Activated T-cell treated with anti-CD3 and anti-CD28 coated beads, Interleukin-2, amount 50 U/mL, for 4 hours (primary cell): ENCODE data around the gene SEPTIN2. TPM values are rescaled to one million over a fixed set of nuclear protein-coding genes. Genes with fewer than 3 reads are reported as not detected.
"Not testable (repeated sequence)": the region's sequence is repeated elsewhere in the genome, so short reads cannot be mapped to it uniquely, and the experiment has no call there.

Experiments
- ATAC-seq, 2 donors: fragments of 200-7000 bp; cut with Tn5 transposase; one replicate each; pipeline ENCODE4 v1.10.0; 2021
- DNase-seq: peaks from one replicate; pipeline ENCODE4 v3.0.0-alpha.2; 2020
- H3K27me3 Mint-ChIP-seq: one replicate; pipeline ENCODE4 v1.8.0; 2021; ENCODE audit warnings: low read depth, mixed read lengths
- H3K36me3 Mint-ChIP-seq: one replicate; pipeline ENCODE4 v1.8.0; 2022; ENCODE audit warnings: mixed read lengths; ENCODE audit not compliant: insufficient read depth
- H3K4me1 Mint-ChIP-seq: one replicate; pipeline ENCODE4 v1.8.0; 2021; ENCODE audit warnings: low read depth, mixed read lengths
- H3K4me3 Mint-ChIP-seq: one replicate; pipeline ENCODE4 v1.8.0; 2021; ENCODE audit warnings: mild to moderate bottlenecking, moderate library complexity, mixed read lengths
- H3K9me3 Mint-ChIP-seq: one replicate; pipeline ENCODE4 v1.8.0; 2021; ENCODE audit warnings: mixed read lengths
- total RNA-seq, 3 donors: library from RNA; stranded (reverse); gene quantifications; one replicate each; pipeline ENCODE4 v1.2.1, GENCODE V29; 2021

Gene SEPTIN2
- total RNA-seq, 3 donors from 2014 or later, result 185 to 215 (median 189) TPM

GRCh38 chr2:241385450-241385849 lies 69.7 kb downstream of the SEPTIN2 start:
- not testable (repeated sequence) for H3K9me3 Mint-ChIP-seq, DNase-seq, H3K27me3 Mint-ChIP-seq, H3K4me3 Mint-ChIP-seq, ATAC-seq, H3K4me1 Mint-ChIP-seq
- H3K36me3 Mint-ChIP-seq, result peaks cover 19% of the 10 kb centered on the region

DNA sequence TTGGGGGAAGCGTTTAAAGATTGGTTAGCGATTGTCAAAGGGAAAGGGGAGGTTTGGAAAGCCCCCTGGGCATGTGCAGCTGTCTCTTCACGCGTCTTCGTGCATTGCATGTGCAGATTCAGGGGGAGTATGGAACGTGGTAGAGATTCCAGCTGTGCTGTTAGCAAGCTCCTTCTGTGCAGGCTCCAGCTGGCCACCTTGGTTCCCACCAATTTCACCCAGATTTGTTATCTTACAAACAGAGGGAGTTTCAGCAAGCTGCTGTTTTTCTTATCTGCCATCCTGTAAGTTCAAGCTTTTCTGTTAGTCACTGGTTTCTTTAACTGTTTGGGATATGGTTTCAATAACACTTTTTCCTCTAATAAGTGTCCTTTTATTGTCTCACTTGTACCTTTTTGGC lies 70.8 kb downstream of the SEPTIN2 start:
- H3K27me3 Mint-ChIP-seq, result no peaks in the 10 kb centered on the region
- peaks cover 17% of the 10 kb centered on the region for H3K36me3 Mint-ChIP-seq
- peaks cover 8% of the 10 kb centered on the region for H3K4me1 Mint-ChIP-seq
- ATAC-seq (no peak), DNase-seq (no peak)
- H3K4me3 Mint-ChIP-seq, result no peak overlapping the region
- H3K9me3 Mint-ChIP-seq, result no peaks in the 10 kb centered on the region

DNA sequence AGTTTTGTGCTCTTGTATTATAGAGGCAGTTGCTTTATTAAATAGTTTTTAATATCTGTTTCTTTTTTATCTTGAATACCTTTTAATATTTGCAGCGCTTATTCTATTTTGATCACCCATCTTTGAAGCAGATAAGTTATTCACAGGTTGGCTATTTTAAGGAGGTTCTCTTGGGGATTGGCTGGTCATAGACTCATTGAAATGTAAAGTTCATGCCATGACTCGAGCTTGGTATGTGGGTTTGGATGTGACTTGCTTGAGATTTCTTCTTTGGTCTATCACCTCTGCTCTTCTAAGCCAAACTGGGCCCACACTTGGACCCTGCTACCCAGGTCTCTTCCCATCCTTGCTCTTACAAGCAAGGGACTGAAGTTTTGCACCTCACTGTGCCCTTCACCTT lies 74.0 kb downstream of the SEPTIN2 start:
- peaks cover 8% of the 10 kb centered on the region for H3K36me3 Mint-ChIP-seq
- DNase-seq, result no peak
- H3K4me3 Mint-ChIP-seq, result no peak overlapping the region
- peaks cover 6% of the 10 kb centered on the region for H3K4me1 Mint-ChIP-seq
- H3K9me3 Mint-ChIP-seq, result no peaks in the 10 kb centered on the region
- no peak for ATAC-seq
- no peaks in the 10 kb centered on the region for H3K27me3 Mint-ChIP-seq

GRCh38 chr2:241390301-241391206 lies 74.8 kb downstream of the SEPTIN2 start:
- H3K4me3 Mint-ChIP-seq, result no peak overlapping the region

GRCh38 chr2:241391892-241392665 lies 76.4 kb downstream of the SEPTIN2 start:
- ATAC-seq (no peak), DNase-seq (no peak)
- Mint-ChIP-seq H3K9me3 (no peaks in the 10 kb centered on the region), H3K27me3 (no peaks in the 10 kb centered on the region), H3K4me1 (peaks cover 6% of the 10 kb centered on the region), H3K36me3 (peaks cover 13% of the 10 kb centered on the region), H3K4me3 (no peak overlapping the region)

More at GRCh38 chr2:241390301-241391206, 74.8 kb downstream of the SEPTIN2 start:
- DNase-seq (no peak), ATAC-seq (no peak)
- Mint-ChIP-seq H3K4me1 (peaks cover 6% of the 10 kb centered on the region), H3K36me3 (peaks cover 14% of the 10 kb centered on the region), H3K9me3 (no peaks in the 10 kb centered on the region), H3K27me3 (no peaks in the 10 kb centered on the region)

- H3K27me3 Mint-ChIP-seq, H3K4me1 Mint-ChIP-seq: not testable (repeated sequence)
Observed at GRCh38 chr2:241392753-241393152, 77.0 kb downstream of the SEPTIN2 start.

GRCh38 chr2:241393524-241394196 lies 77.9 kb downstream of the SEPTIN2 start:
- Mint-ChIP-seq H3K4me3 (no peak overlapping the region), H3K4me1 (peaks cover 6% of the 10 kb centered on the region), H3K9me3 (no peaks in the 10 kb centered on the region), H3K36me3 (peaks cover 12% of the 10 kb centered on the region), H3K27me3 (no peaks in the 10 kb centered on the region)
- no peak for DNase-seq
- no peak for ATAC-seq

More at GRCh38 chr2:241392753-241393152, 77.0 kb downstream of the SEPTIN2 start:
- not testable (repeated sequence) for DNase-seq, H3K4me3 Mint-ChIP-seq, ATAC-seq, H3K9me3 Mint-ChIP-seq
- peaks cover 12% of the 10 kb centered on the region for H3K36me3 Mint-ChIP-seq

DNA sequence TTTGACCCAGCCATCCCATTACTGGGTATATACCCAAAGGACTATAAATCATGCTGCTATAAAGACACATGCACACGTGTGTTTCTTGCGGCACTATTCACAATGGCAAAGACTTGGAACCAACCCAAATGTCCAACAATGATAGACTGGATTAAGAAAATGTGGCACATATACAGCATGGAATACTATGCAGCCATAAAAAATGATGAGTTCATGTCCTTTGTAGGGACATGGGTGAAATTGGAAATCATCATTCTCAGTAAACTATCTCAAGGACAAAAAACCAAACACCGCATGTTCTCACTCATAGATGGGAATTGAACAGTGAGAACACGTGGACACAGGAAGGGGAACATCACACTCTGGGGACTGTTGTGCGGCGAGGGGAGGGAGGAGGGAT lies 81.1 kb downstream of the SEPTIN2 start:
- not testable (repeated sequence) for H3K4me3 Mint-ChIP-seq, H3K9me3 Mint-ChIP-seq, H3K27me3 Mint-ChIP-seq, H3K4me1 Mint-ChIP-seq, DNase-seq, ATAC-seq
- H3K36me3 Mint-ChIP-seq, result peaks cover 11% of the 10 kb centered on the region

DNA sequence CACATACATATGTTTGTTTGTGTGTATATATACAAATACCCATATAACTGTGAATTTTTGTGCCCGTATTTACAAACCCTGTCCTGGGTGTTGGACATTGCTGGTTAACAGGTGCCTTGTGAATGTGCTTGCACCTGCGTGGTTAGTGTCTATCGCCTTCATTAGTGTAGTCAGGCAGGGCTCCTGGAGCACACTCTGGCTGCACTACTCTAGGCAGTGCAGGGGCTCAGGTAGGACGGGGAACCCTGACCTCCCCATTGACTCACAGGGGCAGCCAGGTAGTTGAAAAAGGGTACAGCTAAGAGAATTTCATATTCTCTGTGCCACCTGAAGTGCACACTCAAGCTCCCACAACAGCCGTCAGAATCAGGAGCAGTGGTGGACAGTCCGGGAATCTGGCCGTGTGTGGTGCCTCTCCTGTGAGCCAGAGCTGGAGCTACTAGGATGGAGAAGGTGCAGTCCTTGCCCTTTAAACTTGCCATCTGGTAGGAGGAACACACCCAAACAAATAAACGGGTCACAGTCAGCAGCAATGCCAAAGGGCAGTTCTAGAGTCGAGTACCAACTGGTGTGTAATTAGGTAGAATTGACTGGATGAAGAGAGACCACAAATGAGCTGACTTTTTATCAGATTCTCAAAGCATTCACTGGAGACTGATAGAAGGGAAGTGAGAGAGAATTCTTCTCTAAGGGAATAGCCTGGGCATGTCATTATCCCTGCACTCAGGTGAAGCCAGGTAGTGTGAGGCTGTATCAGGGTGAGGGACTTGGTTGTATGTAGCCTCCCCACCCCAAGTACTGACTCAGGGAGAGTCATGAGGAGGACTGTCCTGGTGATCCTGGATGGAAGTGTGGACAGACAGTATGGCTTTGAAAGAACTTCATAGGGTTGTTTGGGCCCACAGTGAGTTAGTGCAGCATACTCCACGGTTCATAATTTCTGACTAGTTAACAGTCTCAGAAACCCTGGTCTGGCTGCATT lies 84.5 kb downstream of the SEPTIN2 start:
- ATAC-seq, result no peak
- no peak for DNase-seq
- H3K9me3 Mint-ChIP-seq, result no peaks in the 10 kb centered on the region
- H3K36me3 Mint-ChIP-seq, result peaks cover 4% of the 10 kb centered on the region
- no peak overlapping the region for H3K4me3 Mint-ChIP-seq
- no peaks in the 10 kb centered on the region for H3K27me3 Mint-ChIP-seq
- H3K4me1 Mint-ChIP-seq, result no peaks in the 10 kb centered on the region

Other genes with a start within 250 kb of the SEPTIN2 start
- gene MTERF4, start 213.6 kb upstream of the SEPTIN2 start, total RNA-seq, result 10 to 100 TPM; 40.5 to 42.3 (median 41.8) TPM
- 10 to 100 TPM; 35.6 to 62.7 (median 49.8) TPM for gene PASK, start 166.5 kb upstream of the SEPTIN2 start, total RNA-seq
- gene PPP1R7, start 165.5 kb upstream of the SEPTIN2 start, total RNA-seq, result 10 to 100 TPM; 66.3 to 74.1 (median 73.7) TPM
- gene ANO7, start 127.2 kb upstream of the SEPTIN2 start, total RNA-seq, result under 1 TPM; 0.60 to 0.76 (median 0.63) TPM
- 100 to 1,000 TPM; 231 to 270 (median 257) TPM for gene HDLBP, start 253 bp upstream of the SEPTIN2 start, total RNA-seq
- gene FARP2, start 40.4 kb downstream of the SEPTIN2 start, total RNA-seq, result 10 to 100 TPM; 29.5 to 35.6 (median 30.3) TPM
- 100 to 1,000 TPM in 2 of 3 donors, 10 to 100 TPM in 1; 97.1 to 104 (median 100) TPM for gene STK25, start 192.7 kb downstream of the SEPTIN2 start, total RNA-seq
- gene BOK, start 242.8 kb downstream of the SEPTIN2 start, total RNA-seq, result under 1 TPM; 0.15 to 0.19 (median 0.16) TPM